GM18526 (cell line): ENCODE data around the gene AHNAK2.

Experiments
- POLR2A ChIP-seq: IDR thresholded peaks from 3 replicates; pipeline ENCODE4 v1.6.1; 2011; ENCODE audit not compliant: insufficient read length; ENCODE audit errors: extremely low read depth

Gene AHNAK2

GRCh38 chr14:104891121-104891551, 87.0 kb downstream of the AHNAK2 start:
- no peak for TF ChIP-seq POLR2A

- TF ChIP-seq POLR2A = no peak
Measured at GRCh38 chr14:104889375-104889757, 88.8 kb downstream of the AHNAK2 start.

GRCh38 chr14:104888489-104889374, 89.4 kb downstream of the AHNAK2 start:
- TF ChIP-seq POLR2A = no peak

DNA sequence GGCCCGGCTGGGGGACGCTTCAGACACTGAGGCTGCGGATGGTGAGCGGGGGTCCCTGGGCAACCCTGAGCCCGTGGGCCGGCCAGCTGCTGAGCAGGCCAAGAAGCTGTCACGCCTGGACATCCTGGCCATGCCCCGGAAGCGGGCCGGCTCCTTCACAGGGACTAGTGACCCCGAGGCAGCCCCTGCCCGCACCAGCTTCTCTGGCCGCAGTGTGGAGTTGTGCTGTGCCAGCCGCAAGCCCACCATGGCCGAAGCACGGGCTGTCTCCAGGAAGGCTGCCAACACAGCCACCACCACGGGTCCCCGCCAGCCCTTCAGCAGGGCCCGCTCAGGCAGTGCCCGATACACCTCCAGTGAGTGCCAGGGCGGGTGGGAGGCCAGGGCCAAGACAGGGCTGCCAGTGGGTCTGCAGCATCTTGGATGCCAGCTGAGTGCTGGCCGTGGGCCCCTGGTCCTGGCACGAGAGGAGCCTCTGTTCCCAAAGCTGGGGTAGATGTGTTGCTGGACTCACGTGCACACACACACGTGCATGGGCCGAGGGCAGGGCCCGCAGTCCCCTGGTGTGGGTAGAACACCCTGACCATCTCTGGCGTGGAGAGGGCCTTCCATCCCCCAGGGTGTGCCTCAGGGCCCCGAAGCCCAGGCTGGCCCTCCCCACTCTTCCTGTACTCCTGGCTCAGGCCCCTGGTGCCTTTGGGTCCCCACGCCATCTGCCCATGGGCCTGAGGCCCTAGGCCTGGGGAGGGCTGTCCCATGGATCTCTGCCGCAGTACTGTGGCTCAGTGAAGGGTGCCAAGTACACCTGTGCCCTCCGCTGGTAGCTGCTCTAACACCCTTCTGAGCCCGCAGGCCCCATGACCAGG, 90.3 kb downstream of the AHNAK2 start:
- no peak for TF ChIP-seq POLR2A
